Measurements from ENCODE around the gene ANKRD34B.

ANKRD34B gene

GRCh38 chr5:80565330-80565729, 4.8 kb downstream of the ANKRD34B start:
- no peak for DNase-seq (ENCODE audit: extremely low spot score)
- ChIA-PET CTCF (no interaction called here), POLR2A (no interaction called here)
- TF ChIP-seq, protein P1, sequence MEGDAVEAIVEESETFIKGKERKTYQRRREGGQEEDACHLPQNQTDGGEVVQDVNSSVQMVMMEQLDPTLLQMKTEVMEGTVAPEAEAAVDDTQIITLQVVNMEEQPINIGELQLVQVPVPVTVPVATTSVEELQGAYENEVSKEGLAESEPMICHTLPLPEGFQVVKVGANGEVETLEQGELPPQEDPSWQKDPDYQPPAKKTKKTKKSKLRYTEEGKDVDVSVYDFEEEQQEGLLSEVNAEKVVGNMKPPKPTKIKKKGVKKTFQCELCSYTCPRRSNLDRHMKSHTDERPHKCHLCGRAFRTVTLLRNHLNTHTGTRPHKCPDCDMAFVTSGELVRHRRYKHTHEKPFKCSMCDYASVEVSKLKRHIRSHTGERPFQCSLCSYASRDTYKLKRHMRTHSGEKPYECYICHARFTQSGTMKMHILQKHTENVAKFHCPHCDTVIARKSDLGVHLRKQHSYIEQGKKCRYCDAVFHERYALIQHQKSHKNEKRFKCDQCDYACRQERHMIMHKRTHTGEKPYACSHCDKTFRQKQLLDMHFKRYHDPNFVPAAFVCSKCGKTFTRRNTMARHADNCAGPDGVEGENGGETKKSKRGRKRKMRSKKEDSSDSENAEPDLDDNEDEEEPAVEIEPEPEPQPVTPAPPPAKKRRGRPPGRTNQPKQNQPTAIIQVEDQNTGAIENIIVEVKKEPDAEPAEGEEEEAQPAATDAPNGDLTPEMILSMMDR (IDR thresholded peaks at IDR 0.05; ENCODE audit: control extremely low read depth, extremely low read depth, low read depth, missing control alignments): no peak

DNA sequence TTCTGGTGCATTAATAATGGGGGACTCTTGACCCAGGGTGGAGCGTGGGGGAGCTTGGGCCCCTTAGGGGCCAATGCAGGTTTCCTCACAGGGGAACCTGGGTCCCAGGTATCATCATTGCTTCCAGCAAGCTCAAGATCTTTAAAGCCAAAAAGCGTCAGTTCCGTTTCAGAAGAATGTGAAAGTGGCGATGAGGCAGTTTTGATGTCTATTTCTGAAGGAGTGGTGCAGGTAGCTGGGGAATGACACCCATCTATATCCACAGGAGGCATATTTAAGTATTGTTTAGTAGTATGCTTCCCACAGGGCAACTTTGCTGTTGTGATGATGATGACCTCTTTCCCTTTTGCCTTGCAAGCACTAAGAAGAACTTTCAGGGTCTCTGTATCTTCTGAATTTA, 10.8 kb downstream of the ANKRD34B start:
- no peak for DNase-seq (ENCODE audit: extremely low spot score)
- TF ChIP-seq, protein P1 (IDR thresholded peaks at IDR 0.05; ENCODE audit: control extremely low read depth, extremely low read depth, low read depth, missing control alignments): no peak
- ChIA-PET POLR2A (no interaction called here), CTCF (no interaction called here)

DNA sequence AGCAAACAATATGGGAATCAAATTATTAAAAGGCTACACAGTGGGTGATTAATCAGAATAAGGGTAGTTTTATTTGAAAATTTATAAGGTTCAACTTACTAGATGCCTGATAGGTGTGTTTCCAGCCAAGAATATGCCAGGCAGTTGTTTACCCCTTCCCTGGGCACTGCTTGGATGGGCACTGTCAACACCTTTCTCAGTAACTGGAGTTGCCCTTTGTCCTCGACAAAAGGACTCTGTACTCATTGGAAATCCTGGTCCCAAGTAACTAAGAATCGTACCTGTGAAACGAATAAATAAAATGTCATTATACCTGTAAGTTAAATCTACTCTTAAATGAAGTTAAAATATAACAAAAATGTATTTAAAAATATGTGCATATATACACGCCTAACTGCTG, 15.0 kb downstream of the ANKRD34B start:
- ChIA-PET POLR2A (no interaction called here), CTCF (no interaction called here)
- TF ChIP-seq, protein P1 (IDR thresholded peaks at IDR 0.05; ENCODE audit: control extremely low read depth, extremely low read depth, low read depth, missing control alignments): no peak
- DNase-seq (ENCODE audit: extremely low spot score): no peak

GRCh38 chr5:80554646-80555045, 15.4 kb downstream of the ANKRD34B start:
- no peak for DNase-seq (ENCODE audit: extremely low spot score)
- TF ChIP-seq, protein P1 (IDR thresholded peaks at IDR 0.05; ENCODE audit: control extremely low read depth, extremely low read depth, low read depth, missing control alignments): no peak
- CTCF ChIA-PET: no interaction called here
- POLR2A ChIA-PET: no interaction called here

DNA sequence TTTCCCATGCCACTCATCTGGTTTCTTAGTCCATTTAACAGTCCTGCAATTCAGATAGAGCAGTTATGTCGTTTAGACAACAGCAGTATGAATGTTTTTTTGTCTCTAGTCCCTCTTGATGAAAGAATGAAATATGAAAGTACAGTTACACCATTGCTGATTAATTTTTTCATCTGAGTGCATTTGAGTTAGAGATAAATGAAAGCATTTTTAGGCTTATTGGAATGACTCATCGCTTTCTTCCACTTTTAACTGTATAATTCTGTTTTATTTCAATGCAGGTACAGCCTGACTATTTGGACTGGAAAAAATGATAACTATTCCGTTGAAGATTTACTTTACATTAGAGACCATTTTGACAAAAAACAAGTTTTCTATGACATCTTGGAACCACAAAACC, 28.7 kb downstream of the ANKRD34B start:
- TF ChIP-seq, protein P1 (IDR thresholded peaks at IDR 0.05; ENCODE audit: control extremely low read depth, extremely low read depth, low read depth, missing control alignments): no peak
- DNase-seq (ENCODE audit: extremely low spot score): no peak
- ChIA-PET POLR2A (no interaction called here), CTCF (no interaction called here)

DNA sequence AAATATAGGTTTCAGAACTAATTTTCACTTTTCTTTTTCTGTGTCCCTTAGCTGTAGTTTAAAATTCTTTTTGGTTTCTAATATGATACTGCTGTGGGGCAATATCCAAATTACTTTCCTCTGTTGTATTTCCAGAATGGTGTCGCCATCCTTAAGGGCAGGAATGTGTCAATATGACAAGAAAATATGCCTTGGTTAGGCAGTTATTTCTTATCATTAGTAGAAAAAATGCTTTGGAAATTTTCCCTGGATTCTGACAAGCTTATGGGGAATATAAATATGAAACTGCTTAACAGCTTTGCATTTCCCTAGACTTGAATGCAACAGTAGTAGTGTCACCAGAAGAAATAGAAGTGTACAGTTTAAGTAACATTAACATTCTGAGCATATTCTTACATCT, 29.4 kb downstream of the ANKRD34B start:
- no peak for DNase-seq (ENCODE audit: extremely low spot score)
- CTCF ChIA-PET: no interaction called here
- POLR2A ChIA-PET: no interaction called here
- TF ChIP-seq, protein P1 (IDR thresholded peaks at IDR 0.05; ENCODE audit: control extremely low read depth, extremely low read depth, low read depth, missing control alignments): no peak

- ChIA-PET CTCF (no interaction called here), POLR2A (interaction anchor here (0.7 kb wide), 1 partner anchor 953 kb away, joined by 3 read pairs; no protein-coding TSS in a partner anchor)
- TF ChIP-seq, protein P1 (IDR thresholded peaks at IDR 0.05; ENCODE audit: control extremely low read depth, extremely low read depth, low read depth, missing control alignments): no peak
- peak; percentile 15 for DNase-seq (ENCODE audit: extremely low spot score)
Measured at GRCh38 chr5:80516826-80517225, 53.3 kb downstream of the ANKRD34B start.
